MCF 10A (cell line): ENCODE measurements around the gene COLEC11. TPM values are rescaled to one million over a fixed set of nuclear protein-coding genes. Genes with fewer than 3 reads are reported as not detected.

Experiments
- BruUV-seq: library from RNA; stranded (reverse); fragments of 400-500 nt; replicated peaks from 2 replicates; lab custom pipeline; 2021; lab: Mats Ljungman, UMichigan
- CTCF ChIA-PET: fragments of 300-600 bp; sonication (Branson Sonifier 250); formaldehyde crosslinking; extraction: SDS; loops from one replicate; lab custom pipeline; 2021; ENCODE audit warnings: antibody characterized with exemption, inconsistent platforms; lab: Yijun Ruan, JAX
- POLR2A ChIA-PET: fragments of 300-600, 350-650 bp; sonication (Branson Sonifier 250); formaldehyde crosslinking; extraction: SDS; loops from one replicate; lab custom pipeline; 2020; ENCODE audit warnings: antibody characterized with exemption, inconsistent platforms; lab: Yijun Ruan, JAX
- DNase-seq: peaks from one replicate; pipeline ENCODE4 v3.0.0-alpha.2; 2018; ENCODE audit not compliant: unreplicated experiment
- H3K27ac Mint-ChIP-seq: one replicate; pipeline ENCODE4 v1.8.0; 2022; ENCODE audit warnings: mild to moderate bottlenecking, low read depth, mixed read lengths; ENCODE audit not compliant: unreplicated experiment
- H3K27me3 Mint-ChIP-seq: one replicate; pipeline ENCODE4 v1.8.0; 2022; ENCODE audit warnings: mixed read lengths; ENCODE audit not compliant: insufficient read depth, unreplicated experiment
- H3K36me3 Mint-ChIP-seq: one replicate; pipeline ENCODE4 v1.8.0; 2022; ENCODE audit warnings: mild to moderate bottlenecking, moderate library complexity, mixed read lengths; ENCODE audit not compliant: insufficient read depth, unreplicated experiment
- H3K4me1 Mint-ChIP-seq: one replicate; pipeline ENCODE4 v1.8.0; 2022; ENCODE audit warnings: mixed read lengths; ENCODE audit not compliant: insufficient read depth, unreplicated experiment
- H3K4me3 Mint-ChIP-seq: one replicate; pipeline ENCODE4 v1.8.0; 2022; ENCODE audit warnings: mild to moderate bottlenecking, moderate library complexity, mixed read lengths; ENCODE audit not compliant: unreplicated experiment
- H3K9me3 Mint-ChIP-seq: one replicate; pipeline ENCODE4 v1.8.0; 2022; ENCODE audit warnings: mixed read lengths; ENCODE audit not compliant: unreplicated experiment
- intact Hi-C: fragments of 100-400 bp; cut with micrococcal nuclease; formaldehyde crosslinking; loops from 2 replicates; pipeline ENCODE4 v1.14.1; 2022
- total RNA-seq: library from RNA; stranded (reverse); gene quantifications from 2 replicates; pipeline ENCODE4 v1.2.3, GENCODE V29; 2022
- TF ChIP-seq, protein P1 (sequence below): fragments of 200-600 bp; IDR thresholded peaks from one replicate; pipeline ENCODE4 v1.8.0; 2022; ENCODE audit warnings: antibody characterized with exemption, mild to moderate bottlenecking; ENCODE audit not compliant: unreplicated experiment

The COLEC11 gene
- total RNA-seq, 1 experiment from 2014 or later, result not detected

GRCh38 chr2:3647831-3648651 is 53.1 kb downstream of the COLEC11 start:
- Mint-ChIP-seq H3K4me3 (no peak overlapping the region), H3K27me3 (no peaks in the 10 kb centered on the region), H3K36me3 (no peaks in the 10 kb centered on the region), H3K4me1 (peaks cover 7% of the 10 kb centered on the region), H3K27ac (no peak overlapping the region), H3K9me3 (no peaks in the 10 kb centered on the region)
- intact Hi-C loops, result no loop called here
- no peak for DNase-seq
- ChIA-PET CTCF (no interaction called here), POLR2A (no interaction called here)
- BruUV-seq, result no TSS peak
- TF ChIP-seq, protein P1, sequence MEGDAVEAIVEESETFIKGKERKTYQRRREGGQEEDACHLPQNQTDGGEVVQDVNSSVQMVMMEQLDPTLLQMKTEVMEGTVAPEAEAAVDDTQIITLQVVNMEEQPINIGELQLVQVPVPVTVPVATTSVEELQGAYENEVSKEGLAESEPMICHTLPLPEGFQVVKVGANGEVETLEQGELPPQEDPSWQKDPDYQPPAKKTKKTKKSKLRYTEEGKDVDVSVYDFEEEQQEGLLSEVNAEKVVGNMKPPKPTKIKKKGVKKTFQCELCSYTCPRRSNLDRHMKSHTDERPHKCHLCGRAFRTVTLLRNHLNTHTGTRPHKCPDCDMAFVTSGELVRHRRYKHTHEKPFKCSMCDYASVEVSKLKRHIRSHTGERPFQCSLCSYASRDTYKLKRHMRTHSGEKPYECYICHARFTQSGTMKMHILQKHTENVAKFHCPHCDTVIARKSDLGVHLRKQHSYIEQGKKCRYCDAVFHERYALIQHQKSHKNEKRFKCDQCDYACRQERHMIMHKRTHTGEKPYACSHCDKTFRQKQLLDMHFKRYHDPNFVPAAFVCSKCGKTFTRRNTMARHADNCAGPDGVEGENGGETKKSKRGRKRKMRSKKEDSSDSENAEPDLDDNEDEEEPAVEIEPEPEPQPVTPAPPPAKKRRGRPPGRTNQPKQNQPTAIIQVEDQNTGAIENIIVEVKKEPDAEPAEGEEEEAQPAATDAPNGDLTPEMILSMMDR, result no peak

DNA sequence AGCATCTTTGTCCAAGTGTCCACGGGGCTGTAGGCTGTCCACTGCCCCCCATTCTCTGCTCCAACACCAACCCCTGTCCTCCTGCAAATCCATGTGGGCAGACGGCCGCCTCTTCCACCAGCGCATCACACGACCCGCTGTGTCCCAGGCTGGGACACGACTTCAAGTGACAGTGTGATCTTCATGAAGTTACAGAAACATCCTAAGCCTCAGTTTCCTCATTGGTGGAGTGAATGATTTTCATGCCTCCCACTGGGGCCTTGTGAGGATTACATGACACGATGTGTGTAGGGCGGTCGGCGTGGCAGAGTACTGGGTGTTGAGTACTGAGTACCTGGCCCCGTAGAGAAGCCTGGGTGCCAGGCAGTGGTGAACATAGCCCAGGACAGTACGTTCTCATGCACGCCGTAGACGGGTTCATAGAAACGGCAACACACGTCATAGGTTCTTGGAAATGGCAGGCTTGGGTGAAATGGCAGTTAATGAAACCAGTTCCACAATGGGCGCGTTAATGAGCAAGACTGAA is 53.8 kb downstream of the COLEC11 start:
- Mint-ChIP-seq H3K9me3 (no peaks in the 10 kb centered on the region), H3K27me3 (no peaks in the 10 kb centered on the region), H3K4me1 (peaks cover 7% of the 10 kb centered on the region), H3K27ac (no peak overlapping the region), H3K4me3 (no peak overlapping the region), H3K36me3 (no peaks in the 10 kb centered on the region)
- CTCF ChIA-PET, result no interaction called here
- intact Hi-C loops, result no loop called here
- BruUV-seq, result no TSS peak
- TF ChIP-seq, protein P1, result no peak
- POLR2A ChIA-PET, result no interaction called here
- DNase-seq, result no peak

DNA sequence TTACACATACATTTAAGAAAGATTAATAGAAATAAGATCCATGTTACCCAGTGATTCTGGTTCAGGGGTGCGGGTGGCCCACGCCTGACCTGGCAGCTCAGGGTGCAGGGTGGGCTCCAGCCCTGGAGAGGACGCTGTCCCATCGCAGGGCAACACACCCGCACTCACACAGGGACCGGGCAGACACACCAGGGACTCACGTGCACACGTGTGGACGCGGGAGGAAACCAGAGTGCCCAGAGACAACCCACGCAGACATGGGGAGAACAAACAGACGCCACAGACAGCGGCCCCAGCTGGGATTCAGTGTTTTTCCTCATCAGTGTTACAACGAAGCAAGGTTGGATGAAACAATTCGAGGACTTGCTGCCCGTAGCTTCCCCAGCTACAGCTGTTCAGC is 54.7 kb downstream of the COLEC11 start:
- intact Hi-C loops, result no loop called here
- BruUV-seq, result no TSS peak
- Mint-ChIP-seq H3K36me3 (no peaks in the 10 kb centered on the region), H3K27ac (no peak overlapping the region), H3K27me3 (no peaks in the 10 kb centered on the region), H3K9me3 (no peaks in the 10 kb centered on the region), H3K4me1 (peaks cover 7% of the 10 kb centered on the region), H3K4me3 (no peak overlapping the region)
- DNase-seq, result no peak
- ChIA-PET POLR2A (interaction anchor here (2.1 kb wide), 1 partner anchor 91 kb away, joined by 7 read pairs; the partner anchor contains the start of gene RNASEH1), CTCF (interaction anchor here (1.0 to 5.1 kb wide), 5 partner anchors 13 to 226 kb away, joined by 3 to 25 read pairs (median 16); no protein-coding TSS in a partner anchor)
- TF ChIP-seq, protein P1, result no peak

GRCh38 chr2:3650140-3650920 is 55.4 kb downstream of the COLEC11 start:
- no peaks in the 10 kb centered on the region for H3K27me3 Mint-ChIP-seq
- intact Hi-C loops, result loop anchor here (1.0 to 5.0 kb wide), 5 partner anchors 76 to 1793 kb away; partner anchors contain the start of genes RNASEH1 and RPS7
- CTCF ChIA-PET, result interaction anchor here (0.6 to 5.1 kb wide), 14 partner anchors 9 to 227 kb away, joined by 3 to 25 read pairs (median 6); partner anchors contain the start of gene RNASEH1

More at GRCh38 chr2:3650140-3650920, 55.4 kb downstream of the COLEC11 start:
- Mint-ChIP-seq H3K9me3 (no peaks in the 10 kb centered on the region), H3K4me1 (peaks cover 7% of the 10 kb centered on the region), H3K4me3 (no peak overlapping the region), H3K36me3 (no peaks in the 10 kb centered on the region), H3K27ac (no peak overlapping the region)
- no TSS peak for BruUV-seq
- no peak for DNase-seq
- POLR2A ChIA-PET, result interaction anchor here (1.0 to 2.1 kb wide), 2 partner anchors 29 to 92 kb away, joined by 5 to 7 read pairs; partner anchors contain the start of gene RNASEH1
- TF ChIP-seq, protein P1, result no peak
